Upper lobe of left lung (tissue), 6 donors: ENCODE results near the gene HPN. TPM values are rescaled to one million over a fixed set of nuclear protein-coding genes. Genes with fewer than 3 reads are reported as not detected.

ENCODE experiments used
- ATAC-seq, 2 donors: fragments of 200-7000 bp; cut with Tn5 transposase; one replicate each; pipeline ENCODE4 v1.9.1; 2022; ENCODE audit warnings: mild to moderate bottlenecking in 2 of 2, moderate library complexity in 2 of 2; ENCODE audit not compliant: low FRiP score in 2 of 2
- DNase-seq, 2 donors: peaks; one replicate each; pipeline ENCODE4 v3.0.0-alpha.2; 2019 to 2020
- H3K27ac ChIP-seq, 4 donors: fragments of 200-600 bp; sonication (generic); one replicate each; pipeline ENCODE4 v1.5.1; 2016 to 2019
- H3K27me3 ChIP-seq, 4 donors: fragments of 200-600 bp; sonication (generic); one replicate each; pipeline ENCODE4 v1.5.1; 2017 to 2019
- H3K36me3 ChIP-seq, 4 donors: fragments of 200-600 bp; sonication (generic); one replicate each; pipeline ENCODE4 v1.5.1; 2016 to 2019
- H3K4me1 ChIP-seq, 4 donors: fragments of 200-600 bp; sonication (generic); one replicate each; pipeline ENCODE4 v1.5.1; 2018 to 2019
- H3K4me3 ChIP-seq, 4 donors: fragments of 200-600 bp; sonication (generic); one replicate each; pipeline ENCODE4 v1.5.1; 2017 to 2019; ENCODE audit warnings: mild to moderate bottlenecking in 2 of 4, moderate library complexity in 1 of 4
- H3K9me3 ChIP-seq, 4 donors: fragments of 200-600 bp; sonication (generic); one replicate each; pipeline ENCODE4 v1.5.1; 2018 to 2019
- CTCF ChIP-seq, 6 experiments: fragments of 450-650 bp in 4 of 6; fragments of 200-600 bp in 2 of 6; sonication (generic) in 2 of 6; IDR thresholded peaks; one replicate each; pipeline ENCODE4 v1.5.1; 2016 to 2019; ENCODE audit warnings: antibody characterized with exemption in 6 of 6
- EP300 ChIP-seq, 4 donors: sonication (generic); formaldehyde crosslinking; IDR thresholded peaks; one replicate each; pipeline ENCODE4 v1.5.1; 2017; ENCODE audit warnings: antibody characterized with exemption in 4 of 4, control low read depth in 2 of 4
- POLR2A ChIP-seq, 4 donors: fragments of 450-650 bp; IDR thresholded peaks; one replicate each; pipeline ENCODE4 v1.5.1; 2016 to 2017; ENCODE audit warnings: antibody characterized with exemption in 4 of 4, mild to moderate bottlenecking in 2 of 4
- POLR2AphosphoS5 ChIP-seq, 2 donors: sonication (generic); formaldehyde crosslinking; IDR thresholded peaks; one replicate each; pipeline ENCODE4 v1.5.1; 2017; ENCODE audit warnings: antibody characterized with exemption in 2 of 2
- WGBS, 2 donors: methylation state at CpG; one replicate each; pipeline ENCODE4 v1.1.5; 2017 to 2018; 5-methylcytosine and 5-hydroxymethylcytosine counted together
- total RNA-seq, 6 donors: library from RNA; depleted of rRNA in 4 of 6; stranded (reverse); fragments of >200 nt in 4 of 6; gene quantifications; one replicate each; pipeline versions ENCODE4 v1.1.0 to v1.2.1, GENCODE V29; 2016 to 2021
- donor health status: DM: no; HTN: no; CAD: no; lungs with moderate emphysema.
- donor health status: DM: no; HTN: yes; CAD: no; lungs with severe emphysema.

HPN gene
- total RNA-seq, 6 donors from 2014 or later: 15.9 to 54.5 (median 41.1) TPM

GRCh38 chr19:35112995-35113688 lies 71.6 kb downstream of the HPN start:
- Histone ChIP-seq H3K4me1 (peaks cover 11 to 21% (median 17%) of the 10 kb centered on the region in 4 donors), H3K9me3 (no peaks in the 10 kb centered on the region), H3K4me3 (no peak overlapping the region), H3K36me3 (no peaks in the 10 kb centered on the region), H3K27ac (no peak overlapping the region), H3K27me3 (no peaks in the 10 kb centered on the region)
- TF ChIP-seq CTCF (IDR thresholded peaks at IDR 0.05): no peak
- TF ChIP-seq EP300 (IDR thresholded peaks at IDR 0.05): no peak
- TF ChIP-seq POLR2A (IDR thresholded peaks at IDR 0.05): no peak
- TF ChIP-seq POLR2AphosphoS5 (IDR thresholded peaks at IDR 0.05): no peak
- ATAC-seq: no peak
- DNase-seq: no peak
- 83 to 86% methylated on average over 15 of the region's 15 CpGs for WGBS, 2 donors

- DNase-seq: peak in 1 of 2 donors; percentile 75
- peak overlapping the region in 3 of 4 donors; percentile 29 to 52 (median 46) for H3K4me3 ChIP-seq
- H3K27ac ChIP-seq: peak overlapping the region; percentile 80 to 87 (median 84)
- H3K27me3 ChIP-seq: no peaks in the 10 kb centered on the region
- 7 to 8% methylated on average over 23 of the region's 23 CpGs for WGBS, 2 donors
- peak; percentile 80 to 88 for ATAC-seq
- peaks cover 11 to 31% (median 18%) of the 10 kb centered on the region in 4 donors for H3K4me1 ChIP-seq
- no peaks in the 10 kb centered on the region for H3K9me3 ChIP-seq
- no peaks in the 10 kb centered on the region for H3K36me3 ChIP-seq
- TF ChIP-seq POLR2A (IDR thresholded peaks at IDR 0.05) (peak in 1 of 4 donors; percentile 47), CTCF (IDR thresholded peaks at IDR 0.05) (peak; percentile 90 to 95 (median 94)), POLR2AphosphoS5 (IDR thresholded peaks at IDR 0.05) (no peak), EP300 (IDR thresholded peaks at IDR 0.05) (no peak)
These were observed 73.0 kb downstream of the HPN start for GRCh38 chr19:35114353-35115176.

GRCh38 chr19:35115177-35115951 lies 73.8 kb downstream of the HPN start, which contains the start of gene FXYD3:
TSS of gene FXYD3 (plus strand) at chr19:35115823. CDS start at chr19:35119377, 3,554 bp downstream.
- WGBS, 2 donors: 57% methylated on average over 10 to 14 of the region's 14 CpGs
- Histone ChIP-seq H3K27me3 (no peaks in the 10 kb centered on the region), H3K4me3 (peak within 1 kb of the TSS in 3 of 4 donors; percentile 29 to 52 (median 46)), H3K4me1 (peaks cover 13 to 39% (median 22%) of the 10 kb centered on the region in 4 donors), H3K36me3 (no peaks in the 10 kb centered on the region), H3K27ac (peak within 1 kb of the TSS; percentile 80 to 87 (median 84)), H3K9me3 (no peaks in the 10 kb centered on the region)
- peak in 1 of 2 donors; percentile 59 for DNase-seq
- peak in 1 of 4 donors; percentile 4 for TF ChIP-seq POLR2A (IDR thresholded peaks at IDR 0.05)
- no peak for TF ChIP-seq POLR2AphosphoS5 (IDR thresholded peaks at IDR 0.05)
- ATAC-seq: no peak

Other genes with a start within 250 kb of the HPN start
- gene ZNF30, start 114.8 kb upstream of the HPN start, total RNA-seq: 10 to 100 TPM in 1 of 6 donors, 1 to 10 TPM in 5; 2.1 to 15.7 (median 3.2) TPM
- 10 to 100 TPM in 3 of 6 donors, 1 to 10 TPM in 3; 8.3 to 14.5 (median 9.8) TPM for gene ZNF792, start 77.5 kb upstream of the HPN start, total RNA-seq
- 100 to 1,000 TPM in 4 of 6 donors, 10 to 100 TPM in 2; 85.1 to 206 (median 119) TPM for gene GRAMD1A, start 41.4 kb upstream of the HPN start, total RNA-seq
- gene SCN1B, start 11.3 kb upstream of the HPN start, total RNA-seq: 10 to 100 TPM in 1 of 6 donors, 1 to 10 TPM in 5; 2.9 to 13.1 (median 6.9) TPM
- 100 to 1,000 TPM in 5 of 6 donors, 10 to 100 TPM in 1; 94.3 to 236 (median 195) TPM for gene FXYD3, start 74.1 kb downstream of the HPN start, total RNA-seq
- 10 to 100 TPM in 2 of 6 donors, 1 to 10 TPM in 4; 3.3 to 25.3 (median 7.1) TPM for gene LGI4, start 93.3 kb downstream of the HPN start, total RNA-seq
- 10 to 100 TPM in 4 of 6 donors, 1 to 10 TPM in 2; 3.8 to 64.9 (median 25.2) TPM for gene FXYD1, start 97.1 kb downstream of the HPN start, total RNA-seq
- gene FXYD7, start 101.5 kb downstream of the HPN start, total RNA-seq: under 1 TPM in 1 of 6 donors, not detected in 5; 0.34 TPM
- 100 to 1,000 TPM in 2 of 6 donors, 10 to 100 TPM in 4; 40.4 to 153 (median 91.8) TPM for gene FXYD5, start 113.0 kb downstream of the HPN start, total RNA-seq
- gene FAM187B, start 187.0 kb downstream of the HPN start, total RNA-seq: not detected
- 100 to 1,000 TPM in 1 of 6 donors, 10 to 100 TPM in 5; 54.5 to 151 (median 76.5) TPM for gene LSR, start 207.3 kb downstream of the HPN start, total RNA-seq
- 100 to 1,000 TPM in 5 of 6 donors, 10 to 100 TPM in 1; 96.7 to 289 (median 175) TPM for gene USF2, start 227.2 kb downstream of the HPN start, total RNA-seq
- gene HAMP, start 240.8 kb downstream of the HPN start, total RNA-seq: 1 to 10 TPM in 1 of 6 donors, under 1 TPM in 3, not detected in 2; 0.46 to 8.4 (median 0.76) TPM